Activated CD4-positive, alpha-beta T cell treated with anti-CD3 and anti-CD28 coated beads, Interleukin-2, amount 10 ng/mL, durations not matched to agents 24 days and 14 days (primary cell): ENCODE data around the gene GORASP2. TPM values are rescaled to one million over a fixed set of nuclear protein-coding genes. Genes with fewer than 3 reads are reported as not detected.
A peak's percentile ranks its signal among the peaks of the same experiment; 100 is the strongest.

Source experiments
- DNase-seq: peaks from one replicate; pipeline ENCODE4 v3.0.0; 2022
- H3K27ac Mint-ChIP-seq: one replicate; pipeline ENCODE4 v1.8.0; 2022; ENCODE audit warnings: mild to moderate bottlenecking, mixed read lengths
- H3K27me3 Mint-ChIP-seq: one replicate; pipeline ENCODE4 v1.8.0; 2022; ENCODE audit warnings: mixed read lengths
- H3K36me3 Mint-ChIP-seq: one replicate; pipeline ENCODE4 v1.8.0; 2022; ENCODE audit warnings: low read depth, mild to moderate bottlenecking, mixed read lengths
- H3K4me1 Mint-ChIP-seq: one replicate; pipeline ENCODE4 v1.8.0; 2021; ENCODE audit warnings: mixed read lengths
- H3K4me3 Mint-ChIP-seq: one replicate; pipeline ENCODE4 v1.8.0; 2022; ENCODE audit warnings: mild to moderate bottlenecking, moderate library complexity, mixed read lengths
- H3K9me3 Mint-ChIP-seq: one replicate; pipeline ENCODE4 v1.8.0; 2021; ENCODE audit warnings: mixed read lengths
- intact Hi-C: fragments of 100-400 bp; cut with micrococcal nuclease; formaldehyde crosslinking; loops from one replicate; pipeline ENCODE4 v1.15.1; 2023
- total RNA-seq: library from RNA; stranded (reverse); gene quantifications from 2 replicates; pipeline ENCODE4 v1.2.3, GENCODE V29; 2022

Gene GORASP2
- total RNA-seq, 1 donor from 2014 or later: 93.0 TPM

DNA sequence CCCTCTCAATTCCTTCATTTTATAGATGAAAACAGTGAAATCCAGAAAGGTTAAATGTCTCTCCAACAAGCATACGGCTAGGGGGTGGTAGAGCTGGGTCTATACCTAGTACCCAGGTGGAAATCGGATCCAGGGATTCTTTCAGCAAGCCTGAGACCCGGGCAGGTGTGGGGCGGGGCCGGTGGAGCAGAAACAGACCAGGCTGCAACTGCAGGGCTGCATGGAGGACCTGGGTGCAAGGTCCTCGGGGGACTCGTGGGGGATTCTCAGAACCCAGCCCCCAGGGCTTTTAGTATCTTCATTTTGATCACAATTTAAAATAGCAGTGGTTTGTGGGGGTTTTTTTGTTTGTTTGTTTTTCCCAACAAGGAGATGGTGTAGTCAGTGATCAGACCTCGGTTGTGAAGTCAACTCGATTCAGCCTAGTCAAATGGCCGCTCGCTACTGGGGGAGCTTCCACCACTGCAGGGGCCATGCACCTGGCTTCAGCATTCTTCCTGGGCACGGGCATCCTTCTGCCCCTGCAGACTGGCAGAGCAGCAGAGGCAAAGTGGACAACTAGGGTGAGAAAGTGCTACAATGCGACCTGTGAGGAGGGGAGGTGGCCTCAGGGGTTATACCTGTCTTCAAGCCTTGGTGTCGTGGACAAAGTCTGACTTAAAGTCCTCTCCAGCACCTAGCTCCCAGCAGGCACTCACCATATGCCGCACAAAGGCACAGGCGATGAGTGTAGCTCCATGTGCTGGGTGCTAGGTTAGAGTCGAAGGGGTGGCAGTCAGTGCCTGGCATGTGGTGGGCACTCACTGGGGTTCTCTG lies 46.3 kb downstream of the GORASP2 start:
- Mint-ChIP-seq H3K27ac (no peak overlapping the region), H3K4me1 (peaks cover 10% of the 10 kb centered on the region)
- intact Hi-C loops: no loop called here

DNA sequence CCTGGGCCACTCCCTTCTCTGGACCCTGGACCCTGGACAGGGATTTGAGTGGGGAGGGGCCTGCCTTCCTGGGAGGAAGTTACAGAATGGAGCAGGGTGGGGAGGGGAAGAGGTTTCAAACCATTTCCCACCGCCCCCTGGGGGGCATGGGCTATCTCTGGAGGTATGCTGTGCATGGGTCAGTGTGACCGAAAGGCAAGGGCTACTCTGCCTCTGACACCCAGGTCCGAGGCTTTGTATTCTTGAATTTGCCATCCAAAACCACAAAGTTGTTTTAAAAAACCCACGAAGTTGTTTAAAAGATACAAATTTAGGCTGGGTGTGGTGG lies 46.9 kb downstream of the GORASP2 start:
- H3K4me1 Mint-ChIP-seq: peaks cover 10% of the 10 kb centered on the region
- H3K27me3 Mint-ChIP-seq: peaks cover 3% of the 10 kb centered on the region
- no peaks in the 10 kb centered on the region for H3K9me3 Mint-ChIP-seq
- no peak overlapping the region for H3K27ac Mint-ChIP-seq
- no peak for DNase-seq
- intact Hi-C loops: no loop called here
- H3K4me3 Mint-ChIP-seq: no peak overlapping the region
- H3K36me3 Mint-ChIP-seq: no peaks in the 10 kb centered on the region

More for the DNA sequence above, 46.3 kb downstream of the GORASP2 start:
- DNase-seq: no peak
- H3K36me3 Mint-ChIP-seq: no peaks in the 10 kb centered on the region
- no peak overlapping the region for H3K4me3 Mint-ChIP-seq
- peaks cover 3% of the 10 kb centered on the region for H3K27me3 Mint-ChIP-seq
- no peaks in the 10 kb centered on the region for H3K9me3 Mint-ChIP-seq

DNA sequence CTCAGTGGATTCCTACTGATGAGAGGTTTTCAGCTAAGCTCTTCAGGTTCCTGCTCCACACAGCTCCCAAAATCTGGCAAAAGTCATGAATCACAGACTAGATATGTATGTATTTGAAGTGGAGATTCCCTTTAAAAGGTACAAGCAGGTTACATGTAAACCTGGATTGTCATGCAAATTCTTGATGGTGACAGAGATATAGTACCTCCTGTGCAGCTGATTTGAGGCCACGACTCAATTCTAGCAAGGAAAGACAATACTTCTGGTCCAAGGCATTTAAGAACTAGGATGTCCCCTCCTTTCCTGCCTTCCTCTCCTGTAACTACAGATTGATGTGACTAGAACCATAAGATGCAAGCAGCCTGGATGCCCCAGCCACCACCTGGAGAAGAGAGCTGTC lies 55.0 kb downstream of the GORASP2 start:
- no peaks in the 10 kb centered on the region for H3K4me1 Mint-ChIP-seq
- H3K9me3 Mint-ChIP-seq: no peaks in the 10 kb centered on the region
- DNase-seq: no peak
- no peak overlapping the region for H3K27ac Mint-ChIP-seq
- intact Hi-C loops: no loop called here
- peaks cover 12% of the 10 kb centered on the region for H3K36me3 Mint-ChIP-seq
- no peak overlapping the region for H3K4me3 Mint-ChIP-seq
- peaks cover 4% of the 10 kb centered on the region for H3K27me3 Mint-ChIP-seq

DNA sequence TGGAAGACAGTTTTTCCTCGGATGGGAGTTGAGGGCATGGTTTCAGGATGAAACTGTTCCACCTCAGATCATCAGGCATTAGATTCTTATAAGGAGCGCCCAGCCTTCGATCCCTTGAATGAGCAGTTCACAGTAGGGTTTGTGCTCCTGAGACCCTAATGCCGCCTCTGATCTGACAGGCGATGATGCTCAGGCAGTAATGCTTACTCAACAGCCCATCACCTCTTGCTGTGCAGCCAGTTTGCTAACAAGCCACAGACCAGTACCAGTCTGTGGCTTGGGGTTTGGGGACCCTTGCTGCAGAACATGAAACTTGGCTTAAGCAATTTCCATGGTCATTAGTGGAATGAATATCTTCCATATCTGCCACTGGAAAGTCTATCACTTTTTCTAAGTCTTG lies 56.4 kb downstream of the GORASP2 start:
- Mint-ChIP-seq H3K4me1 (no peaks in the 10 kb centered on the region), H3K27ac (no peak overlapping the region)

DNA sequence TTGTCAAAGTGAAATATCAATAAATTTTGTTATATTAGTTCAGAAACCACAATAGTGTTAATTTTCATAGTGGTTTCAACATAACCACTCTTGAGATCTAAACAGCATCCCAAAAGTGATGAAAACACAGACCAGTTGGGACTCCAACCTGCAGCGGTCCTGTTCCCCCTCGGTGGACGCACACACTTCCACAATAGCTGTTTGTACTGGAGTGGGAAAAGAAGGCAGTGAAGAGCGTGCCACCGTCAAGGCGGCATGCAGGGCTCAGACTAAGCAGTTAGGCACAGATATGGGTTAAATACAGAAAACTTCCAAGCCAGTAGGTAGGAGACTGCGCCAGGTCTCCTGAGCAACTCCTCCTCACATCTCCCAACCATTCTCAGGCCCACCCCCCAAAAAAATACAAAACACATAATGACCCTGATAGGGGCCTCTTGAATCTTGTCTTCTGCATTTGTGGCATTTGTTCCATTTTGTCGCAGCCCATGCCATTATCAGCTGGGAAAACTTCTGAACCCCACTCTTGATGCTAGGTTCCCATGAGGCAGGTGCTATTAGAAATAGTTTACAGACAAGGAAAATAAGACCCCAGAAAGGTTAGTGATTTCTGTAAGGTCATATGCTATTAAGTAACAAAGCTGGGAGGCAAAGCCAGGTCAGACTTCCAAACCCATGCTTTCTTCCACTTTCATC lies 57.7 kb downstream of the GORASP2 start:
- no peak overlapping the region for H3K27ac Mint-ChIP-seq
- peaks cover 4% of the 10 kb centered on the region for H3K27me3 Mint-ChIP-seq
- H3K4me3 Mint-ChIP-seq: no peak overlapping the region
- H3K9me3 Mint-ChIP-seq: no peaks in the 10 kb centered on the region
- peaks cover 19% of the 10 kb centered on the region for H3K36me3 Mint-ChIP-seq
- peaks cover 2% of the 10 kb centered on the region for H3K4me1 Mint-ChIP-seq
- peak; percentile 28 for DNase-seq
- intact Hi-C loops: no loop called here

More for the DNA sequence above, 56.4 kb downstream of the GORASP2 start:
- peaks cover 4% of the 10 kb centered on the region for H3K27me3 Mint-ChIP-seq
- peaks cover 12% of the 10 kb centered on the region for H3K36me3 Mint-ChIP-seq
- intact Hi-C loops: no loop called here
- no peak for DNase-seq
- H3K9me3 Mint-ChIP-seq: no peaks in the 10 kb centered on the region
- no peak overlapping the region for H3K4me3 Mint-ChIP-seq

DNA sequence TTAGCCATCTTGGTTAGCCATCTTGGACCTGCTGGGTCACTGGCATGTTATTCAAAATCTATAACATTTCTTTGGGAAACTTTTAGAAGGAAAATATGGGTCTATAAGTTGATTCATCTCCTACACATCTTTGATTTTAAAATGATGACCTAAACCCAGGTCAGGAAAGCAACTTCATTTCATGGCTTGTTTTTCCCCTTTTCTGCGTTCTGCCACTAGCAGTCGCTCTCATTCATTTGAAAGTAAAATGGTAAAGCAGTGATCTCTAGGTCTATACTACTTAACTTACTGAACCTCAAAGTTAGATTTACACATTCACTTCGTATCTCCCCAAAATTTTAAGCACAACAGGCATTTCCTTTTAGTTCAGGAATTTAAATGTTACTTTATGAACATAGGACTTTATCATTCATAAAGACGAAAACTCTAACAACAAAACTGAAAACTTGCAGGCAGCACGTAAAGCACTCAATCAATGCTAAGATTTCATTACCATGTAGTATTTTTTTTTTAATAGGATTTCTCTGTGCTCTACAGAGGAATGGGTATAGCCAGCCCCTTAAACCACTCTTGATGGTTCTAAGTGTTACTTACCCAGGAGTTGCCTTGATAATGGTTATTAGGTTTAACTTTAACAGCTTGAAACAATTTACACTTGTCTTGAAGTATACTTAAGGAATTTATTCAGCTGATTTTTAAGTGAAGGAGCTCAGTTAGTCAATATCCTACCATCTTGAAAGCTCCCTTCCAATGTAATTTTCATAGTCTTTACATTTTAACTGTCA lies 62.5 kb downstream of the GORASP2 start:
- H3K4me3 Mint-ChIP-seq: no peak overlapping the region
- intact Hi-C loops: no loop called here
- no peaks in the 10 kb centered on the region for H3K9me3 Mint-ChIP-seq
- H3K4me1 Mint-ChIP-seq: peaks cover 2% of the 10 kb centered on the region
- H3K36me3 Mint-ChIP-seq: peaks cover 47% of the 10 kb centered on the region
- H3K27ac Mint-ChIP-seq: no peak overlapping the region
- no peaks in the 10 kb centered on the region for H3K27me3 Mint-ChIP-seq
- no peak for DNase-seq

DNA sequence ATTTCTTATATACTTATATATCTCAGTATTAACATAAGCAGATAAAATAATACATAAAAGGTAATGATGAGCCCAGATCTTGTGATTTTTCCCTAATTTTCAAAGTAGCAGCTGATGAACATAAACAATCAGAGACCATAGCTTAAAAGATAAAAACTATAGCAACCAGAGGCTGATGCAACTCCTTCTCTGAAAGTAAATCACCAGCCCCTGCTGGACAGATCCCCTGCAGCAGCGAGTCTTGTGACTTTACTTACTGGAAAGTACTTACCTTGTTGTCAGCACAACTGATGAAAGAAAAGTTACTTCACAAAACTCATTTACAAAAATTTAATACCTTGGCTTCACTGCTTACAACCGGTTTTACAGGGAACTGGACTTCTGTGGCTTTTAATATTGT lies 67.3 kb downstream of the GORASP2 start:
- H3K9me3 Mint-ChIP-seq: no peaks in the 10 kb centered on the region
- H3K27ac Mint-ChIP-seq: no peak overlapping the region
- H3K4me3 Mint-ChIP-seq: no peak overlapping the region
- H3K4me1 Mint-ChIP-seq: peaks cover 2% of the 10 kb centered on the region
- intact Hi-C loops: no loop called here
- no peak for DNase-seq
- H3K27me3 Mint-ChIP-seq: no peaks in the 10 kb centered on the region
- peaks cover 61% of the 10 kb centered on the region for H3K36me3 Mint-ChIP-seq

DNA sequence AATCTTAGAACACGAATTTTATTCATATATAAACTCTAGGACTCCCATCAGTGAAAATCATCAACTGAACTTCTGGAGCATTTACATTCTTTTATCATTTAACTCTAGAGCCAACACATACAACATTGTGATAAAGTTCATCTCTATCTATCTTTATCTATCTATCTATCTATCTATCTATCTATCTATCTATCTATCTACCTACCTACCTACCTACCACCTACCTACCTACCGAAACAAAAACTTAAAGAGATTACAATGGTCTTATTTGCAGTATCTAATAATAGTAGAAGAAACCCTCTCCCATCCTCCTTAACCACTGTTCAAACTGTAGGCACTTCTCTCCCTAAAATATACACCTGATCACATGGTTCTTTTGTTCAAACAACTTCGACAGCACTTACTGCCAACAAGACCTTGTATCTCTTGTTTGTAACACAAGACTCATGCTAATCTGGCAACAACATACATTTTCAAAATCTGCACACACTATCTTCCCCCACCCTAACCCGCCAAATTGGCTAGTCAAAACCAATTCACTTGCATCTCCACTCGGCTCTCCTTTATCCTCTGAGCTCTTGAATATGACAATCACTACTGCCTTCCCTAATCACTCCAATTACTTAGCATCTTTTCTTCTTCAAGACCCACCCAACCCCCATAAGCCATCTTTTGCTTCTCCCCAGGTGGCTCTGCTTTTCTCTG lies 69.0 kb downstream of the GORASP2 start:
- Mint-ChIP-seq H3K27me3 (no peaks in the 10 kb centered on the region), H3K36me3 (peaks cover 59% of the 10 kb centered on the region), H3K4me1 (no peaks in the 10 kb centered on the region), H3K4me3 (no peak overlapping the region), H3K9me3 (no peaks in the 10 kb centered on the region), H3K27ac (no peak overlapping the region)
- intact Hi-C loops: no loop called here
- peak; percentile 43 for DNase-seq

DNA sequence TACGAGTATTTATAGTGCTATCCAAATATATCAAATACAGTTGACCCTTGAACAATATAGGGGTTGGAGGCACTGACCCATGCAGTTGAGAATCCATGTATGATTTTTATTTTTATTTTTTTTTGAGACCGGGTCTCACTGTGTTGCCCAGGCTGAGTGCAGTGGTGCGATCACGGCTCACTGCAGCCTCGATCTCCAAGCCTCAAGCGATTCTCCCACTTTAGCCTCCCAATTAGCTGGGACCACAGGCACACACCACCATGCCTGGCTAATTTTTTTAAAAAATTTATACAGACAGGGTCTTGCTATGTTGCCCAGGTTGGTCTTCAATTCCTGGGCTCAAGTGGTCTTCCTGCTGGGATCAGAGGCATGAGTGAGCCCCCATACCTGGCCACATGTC lies 70.6 kb downstream of the GORASP2 start:
- Mint-ChIP-seq H3K4me1 (no peaks in the 10 kb centered on the region), H3K36me3 (peaks cover 57% of the 10 kb centered on the region), H3K4me3 (no peak overlapping the region), H3K27me3 (no peaks in the 10 kb centered on the region), H3K9me3 (no peaks in the 10 kb centered on the region), H3K27ac (no peak overlapping the region)
- intact Hi-C loops: no loop called here
- no peak for DNase-seq

DNA sequence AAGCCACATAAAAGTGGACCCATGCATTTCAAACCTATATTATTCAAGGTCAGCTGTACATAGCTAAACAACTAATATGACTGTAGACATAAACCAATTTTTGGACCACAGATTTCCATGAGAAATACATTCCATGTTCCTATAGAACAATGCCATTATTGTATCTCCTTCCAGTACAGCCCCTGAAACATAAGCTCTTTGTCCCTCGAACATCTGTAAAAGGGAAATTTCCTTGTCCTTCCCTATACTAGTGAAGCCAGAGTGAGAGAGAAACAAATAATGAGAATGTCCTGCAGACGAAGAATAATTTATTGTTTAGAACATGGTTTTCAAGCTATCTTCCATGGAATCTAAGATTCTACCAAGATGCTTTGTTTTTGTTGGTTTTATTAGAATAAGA lies 75.3 kb downstream of the GORASP2 start:
- Mint-ChIP-seq H3K9me3 (no peaks in the 10 kb centered on the region), H3K4me1 (peaks cover 5% of the 10 kb centered on the region), H3K36me3 (peaks cover 60% of the 10 kb centered on the region), H3K27me3 (no peaks in the 10 kb centered on the region), H3K4me3 (no peak overlapping the region), H3K27ac (peak overlapping the region; percentile 25)
- no peak for DNase-seq
- intact Hi-C loops: no loop called here

DNA sequence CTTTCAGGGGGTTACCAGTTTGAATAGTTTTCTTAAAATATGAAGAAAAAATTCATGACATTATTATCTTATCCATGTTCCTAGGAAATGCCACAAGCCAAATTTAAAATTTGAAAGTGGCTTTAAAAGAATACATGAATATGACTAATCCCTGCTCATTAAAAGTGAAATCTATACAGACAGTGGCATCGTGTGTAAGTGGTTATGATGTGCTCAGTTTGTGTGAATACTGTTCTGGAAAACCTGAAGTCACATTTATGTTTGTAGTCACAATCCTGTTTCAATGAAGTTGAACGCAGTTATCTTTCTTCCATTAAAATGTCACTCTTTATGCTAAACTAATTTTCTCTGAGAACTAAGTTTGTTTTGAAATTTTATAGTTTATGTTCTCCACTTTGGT lies 75.8 kb downstream of the GORASP2 start:
- peaks cover 60% of the 10 kb centered on the region for H3K36me3 Mint-ChIP-seq
- intact Hi-C loops: no loop called here
- H3K27me3 Mint-ChIP-seq: no peaks in the 10 kb centered on the region
- peak overlapping the region; percentile 66 for H3K27ac Mint-ChIP-seq
- no peak overlapping the region for H3K4me3 Mint-ChIP-seq
- H3K9me3 Mint-ChIP-seq: no peaks in the 10 kb centered on the region
- DNase-seq: no peak
- H3K4me1 Mint-ChIP-seq: peaks cover 5% of the 10 kb centered on the region

DNA sequence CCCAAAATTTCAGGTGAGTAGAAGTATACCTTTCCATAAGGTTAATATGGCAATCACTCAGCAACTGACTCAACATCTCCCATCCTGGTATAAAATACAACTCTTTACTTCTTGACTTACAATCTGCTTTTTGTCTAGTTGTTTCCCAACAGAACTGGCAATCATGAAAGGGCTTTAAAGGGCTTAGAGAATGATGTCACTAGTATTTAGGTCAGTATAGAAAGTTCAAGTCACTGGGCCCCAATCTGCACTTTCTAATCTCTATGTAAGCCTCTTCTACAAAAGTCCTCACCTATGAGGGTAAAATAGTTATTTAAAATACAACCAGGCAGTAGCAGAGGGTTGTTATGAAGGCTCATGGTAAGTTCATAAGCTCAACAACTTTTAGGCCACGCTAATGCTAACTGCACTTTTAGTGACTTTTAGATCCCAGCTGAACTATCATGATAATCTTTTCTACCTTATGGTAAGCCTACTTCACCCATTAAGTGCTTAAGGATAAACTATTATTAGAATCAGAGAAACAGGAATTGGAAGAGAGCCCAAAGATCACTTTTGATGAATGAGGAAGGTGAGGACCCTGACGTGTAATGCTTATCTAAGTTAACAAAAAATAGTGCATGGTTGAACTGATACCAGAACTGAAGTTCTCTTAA lies 79.6 kb downstream of the GORASP2 start:
- Mint-ChIP-seq H3K4me1 (peaks cover 5% of the 10 kb centered on the region), H3K4me3 (no peak overlapping the region), H3K27me3 (no peaks in the 10 kb centered on the region), H3K36me3 (peaks cover 52% of the 10 kb centered on the region), H3K9me3 (no peaks in the 10 kb centered on the region), H3K27ac (no peak overlapping the region)
- DNase-seq: no peak
- intact Hi-C loops: no loop called here

DNA sequence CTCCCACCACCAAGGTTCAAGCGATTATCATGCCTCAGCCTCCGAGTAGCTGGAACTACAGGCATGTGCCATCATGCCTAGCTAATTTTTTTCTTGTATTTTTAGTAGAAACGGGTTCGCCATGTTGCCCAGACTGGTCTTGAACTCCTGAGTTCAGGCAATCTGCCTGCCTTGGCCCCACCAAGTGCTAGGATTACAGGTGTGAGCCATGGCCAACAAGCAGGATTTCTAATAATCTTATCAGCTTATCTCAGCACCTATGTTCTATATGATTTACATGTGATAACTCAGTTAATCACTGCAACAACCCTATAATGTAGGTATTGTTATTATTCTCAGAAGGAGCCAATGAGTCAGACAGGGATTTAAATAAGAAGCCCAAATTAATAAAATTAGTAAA lies 80.3 kb downstream of the GORASP2 start:
- peaks cover 5% of the 10 kb centered on the region for H3K4me1 Mint-ChIP-seq

More for the DNA sequence above, 80.3 kb downstream of the GORASP2 start:
- Mint-ChIP-seq H3K27ac (no peak overlapping the region), H3K36me3 (peaks cover 52% of the 10 kb centered on the region), H3K9me3 (no peaks in the 10 kb centered on the region), H3K4me3 (no peak overlapping the region), H3K27me3 (no peaks in the 10 kb centered on the region)
- intact Hi-C loops: no loop called here
- DNase-seq: no peak
